ENCODE data around the gene CEACAM21. TPM values are rescaled to one million over a fixed set of nuclear protein-coding genes. Genes with fewer than 3 reads are reported as not detected.

Gene CEACAM21
- total RNA-seq, 1 experiment from 2014 or later = 0.35 TPM

DNA sequence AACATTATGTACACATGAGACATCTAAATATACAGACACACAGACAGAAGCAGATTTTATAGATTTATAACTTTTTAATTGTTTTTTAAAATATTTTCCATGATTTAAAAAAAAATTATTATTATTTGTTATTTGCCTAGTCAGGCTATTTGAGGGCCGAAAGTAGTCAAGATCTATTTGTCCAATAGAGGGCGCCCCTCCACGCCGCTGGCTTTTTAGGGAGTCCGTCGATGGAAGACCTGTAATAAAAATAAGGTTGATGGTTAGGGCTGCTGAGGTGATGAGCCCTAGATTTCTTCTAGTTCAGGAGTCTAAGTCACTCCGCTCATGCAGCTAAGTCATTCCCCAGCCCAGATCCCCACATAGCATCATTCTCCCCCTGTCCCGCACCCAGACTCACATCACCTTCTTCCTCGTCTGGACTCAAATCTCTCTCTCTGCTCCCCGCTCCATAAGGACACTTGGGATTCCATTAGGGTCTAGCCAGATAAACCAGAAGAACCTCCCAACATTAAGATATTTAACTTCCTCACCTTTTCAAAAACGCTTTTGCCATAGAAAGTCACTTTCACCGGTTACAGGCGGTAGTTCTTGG lies 33.9 kb upstream of the CEACAM21 start:
- peaks cover 19% of the 10 kb centered on the region for H3K4me1 Mint-ChIP-seq
- peaks cover 27% of the 10 kb centered on the region for H3K27me3 Mint-ChIP-seq (ENCODE audit: low read depth)
- ChIA-PET CTCF (interaction anchor here (0.6 to 5.0 kb wide), 8 partner anchors 10 to 209 kb away, joined by 3 to 27 read pairs (median 4); no protein-coding TSS in a partner anchor), POLR2A (no interaction called here)
- H3K9me3 Mint-ChIP-seq = no peaks in the 10 kb centered on the region
- ATAC-seq = peak; percentile 55
- TF ChIP-seq CTCF (IDR thresholded peaks at IDR 0.05) (peak; percentile 62), JUN (CRISPR knock-in tag; IDR thresholded peaks at IDR 0.05) (no peak), TEAD4 (CRISPR knock-in tag; IDR thresholded peaks at IDR 0.05) (no peak)
- no peak overlapping the region for H3K27ac Mint-ChIP-seq
- no peak overlapping the region for H3K4me3 Mint-ChIP-seq
- peak; percentile 81 for DNase-seq (ENCODE audit: low spot score)
- no peaks in the 10 kb centered on the region for H3K36me3 Mint-ChIP-seq

DNA sequence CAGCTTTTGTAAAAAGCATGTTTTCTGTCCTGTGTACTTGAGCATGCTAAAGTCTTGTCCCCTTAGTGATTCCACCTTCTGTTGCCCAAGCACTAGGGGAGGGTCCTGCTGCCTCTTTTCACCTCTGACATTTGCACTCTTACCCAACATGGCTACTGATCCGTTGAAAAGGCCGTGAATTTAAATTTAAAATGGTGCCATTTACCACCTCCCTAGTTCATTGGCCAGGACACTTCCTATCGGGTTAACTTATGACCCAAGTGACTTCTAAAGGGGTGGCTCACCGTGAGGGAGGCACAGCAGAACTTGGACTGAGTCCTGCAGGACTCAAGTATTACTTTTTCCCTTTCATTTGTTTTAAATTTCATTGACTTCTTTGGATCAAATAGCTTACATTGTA lies 33.3 kb upstream of the CEACAM21 start:
- CTCF ChIA-PET = interaction anchor here (0.6 to 5.0 kb wide), 8 partner anchors 16 to 209 kb away, joined by 3 to 27 read pairs (median 4); no protein-coding TSS in a partner anchor
- ATAC-seq (no peak), DNase-seq (ENCODE audit: low spot score) (no peak)
- Mint-ChIP-seq H3K36me3 (no peaks in the 10 kb centered on the region), H3K4me1 (peaks cover 22% of the 10 kb centered on the region), H3K27me3 (ENCODE audit: low read depth) (peaks cover 24% of the 10 kb centered on the region), H3K9me3 (no peaks in the 10 kb centered on the region), H3K4me3 (no peak overlapping the region), H3K27ac (no peak overlapping the region)
- POLR2A ChIA-PET = no interaction called here
- TF ChIP-seq CREB1 (CRISPR knock-in tag; IDR thresholded peaks at IDR 0.05) (no peak), ZSCAN18 (CRISPR knock-in tag; IDR thresholded peaks at IDR 0.05) (no peak), NR1H2 (CRISPR knock-in tag; IDR thresholded peaks at IDR 0.05) (no peak), CTCF (IDR thresholded peaks at IDR 0.05) (no peak), GRHL2 (CRISPR knock-in tag; IDR thresholded peaks at IDR 0.05; ENCODE audit: insufficient replicate concordance, severe bottlenecking) (no peak), ZNF232 (CRISPR knock-in tag; IDR thresholded peaks at IDR 0.05) (no peak), E2F4 (CRISPR knock-in tag; IDR thresholded peaks at IDR 0.05; ENCODE audit: borderline replicate concordance, low read depth) (no peak), MXD4 (CRISPR knock-in tag; IDR thresholded peaks at IDR 0.05; ENCODE audit: borderline replicate concordance) (no peak), ETV6 (CRISPR knock-in tag; IDR thresholded peaks at IDR 0.05) (no peak), KAT7 (CRISPR knock-in tag; IDR thresholded peaks at IDR 0.05; ENCODE audit: borderline replicate concordance) (no peak), TP53 (CRISPR knock-in tag; IDR thresholded peaks at IDR 0.05) (no peak), HMGA2 (CRISPR knock-in tag; IDR thresholded peaks at IDR 0.05) (no peak)
- TF ChIP-seq, protein P1, sequence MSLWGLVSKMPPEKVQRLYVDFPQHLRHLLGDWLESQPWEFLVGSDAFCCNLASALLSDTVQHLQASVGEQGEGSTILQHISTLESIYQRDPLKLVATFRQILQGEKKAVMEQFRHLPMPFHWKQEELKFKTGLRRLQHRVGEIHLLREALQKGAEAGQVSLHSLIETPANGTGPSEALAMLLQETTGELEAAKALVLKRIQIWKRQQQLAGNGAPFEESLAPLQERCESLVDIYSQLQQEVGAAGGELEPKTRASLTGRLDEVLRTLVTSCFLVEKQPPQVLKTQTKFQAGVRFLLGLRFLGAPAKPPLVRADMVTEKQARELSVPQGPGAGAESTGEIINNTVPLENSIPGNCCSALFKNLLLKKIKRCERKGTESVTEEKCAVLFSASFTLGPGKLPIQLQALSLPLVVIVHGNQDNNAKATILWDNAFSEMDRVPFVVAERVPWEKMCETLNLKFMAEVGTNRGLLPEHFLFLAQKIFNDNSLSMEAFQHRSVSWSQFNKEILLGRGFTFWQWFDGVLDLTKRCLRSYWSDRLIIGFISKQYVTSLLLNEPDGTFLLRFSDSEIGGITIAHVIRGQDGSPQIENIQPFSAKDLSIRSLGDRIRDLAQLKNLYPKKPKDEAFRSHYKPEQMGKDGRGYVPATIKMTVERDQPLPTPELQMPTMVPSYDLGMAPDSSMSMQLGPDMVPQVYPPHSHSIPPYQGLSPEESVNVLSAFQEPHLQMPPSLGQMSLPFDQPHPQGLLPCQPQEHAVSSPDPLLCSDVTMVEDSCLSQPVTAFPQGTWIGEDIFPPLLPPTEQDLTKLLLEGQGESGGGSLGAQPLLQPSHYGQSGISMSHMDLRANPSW (CRISPR knock-in tag; conservative IDR thresholded peaks at IDR 0.05; ENCODE audit: low read depth) = no peak
- TF ChIP-seq, protein P2, sequence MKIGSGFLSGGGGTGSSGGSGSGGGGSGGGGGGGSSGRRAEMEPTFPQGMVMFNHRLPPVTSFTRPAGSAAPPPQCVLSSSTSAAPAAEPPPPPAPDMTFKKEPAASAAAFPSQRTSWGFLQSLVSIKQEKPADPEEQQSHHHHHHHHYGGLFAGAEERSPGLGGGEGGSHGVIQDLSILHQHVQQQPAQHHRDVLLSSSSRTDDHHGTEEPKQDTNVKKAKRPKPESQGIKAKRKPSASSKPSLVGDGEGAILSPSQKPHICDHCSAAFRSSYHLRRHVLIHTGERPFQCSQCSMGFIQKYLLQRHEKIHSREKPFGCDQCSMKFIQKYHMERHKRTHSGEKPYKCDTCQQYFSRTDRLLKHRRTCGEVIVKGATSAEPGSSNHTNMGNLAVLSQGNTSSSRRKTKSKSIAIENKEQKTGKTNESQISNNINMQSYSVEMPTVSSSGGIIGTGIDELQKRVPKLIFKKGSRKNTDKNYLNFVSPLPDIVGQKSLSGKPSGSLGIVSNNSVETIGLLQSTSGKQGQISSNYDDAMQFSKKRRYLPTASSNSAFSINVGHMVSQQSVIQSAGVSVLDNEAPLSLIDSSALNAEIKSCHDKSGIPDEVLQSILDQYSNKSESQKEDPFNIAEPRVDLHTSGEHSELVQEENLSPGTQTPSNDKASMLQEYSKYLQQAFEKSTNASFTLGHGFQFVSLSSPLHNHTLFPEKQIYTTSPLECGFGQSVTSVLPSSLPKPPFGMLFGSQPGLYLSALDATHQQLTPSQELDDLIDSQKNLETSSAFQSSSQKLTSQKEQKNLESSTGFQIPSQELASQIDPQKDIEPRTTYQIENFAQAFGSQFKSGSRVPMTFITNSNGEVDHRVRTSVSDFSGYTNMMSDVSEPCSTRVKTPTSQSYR (CRISPR knock-in tag; IDR thresholded peaks at IDR 0.05) = no peak
- TF ChIP-seq, protein P3, sequence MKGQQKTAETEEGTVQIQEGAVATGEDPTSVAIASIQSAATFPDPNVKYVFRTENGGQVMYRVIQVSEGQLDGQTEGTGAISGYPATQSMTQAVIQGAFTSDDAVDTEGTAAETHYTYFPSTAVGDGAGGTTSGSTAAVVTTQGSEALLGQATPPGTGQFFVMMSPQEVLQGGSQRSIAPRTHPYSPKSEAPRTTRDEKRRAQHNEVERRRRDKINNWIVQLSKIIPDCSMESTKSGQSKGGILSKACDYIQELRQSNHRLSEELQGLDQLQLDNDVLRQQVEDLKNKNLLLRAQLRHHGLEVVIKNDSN (CRISPR knock-in tag; IDR thresholded peaks at IDR 0.05) = no peak
- TF ChIP-seq, protein P4, sequence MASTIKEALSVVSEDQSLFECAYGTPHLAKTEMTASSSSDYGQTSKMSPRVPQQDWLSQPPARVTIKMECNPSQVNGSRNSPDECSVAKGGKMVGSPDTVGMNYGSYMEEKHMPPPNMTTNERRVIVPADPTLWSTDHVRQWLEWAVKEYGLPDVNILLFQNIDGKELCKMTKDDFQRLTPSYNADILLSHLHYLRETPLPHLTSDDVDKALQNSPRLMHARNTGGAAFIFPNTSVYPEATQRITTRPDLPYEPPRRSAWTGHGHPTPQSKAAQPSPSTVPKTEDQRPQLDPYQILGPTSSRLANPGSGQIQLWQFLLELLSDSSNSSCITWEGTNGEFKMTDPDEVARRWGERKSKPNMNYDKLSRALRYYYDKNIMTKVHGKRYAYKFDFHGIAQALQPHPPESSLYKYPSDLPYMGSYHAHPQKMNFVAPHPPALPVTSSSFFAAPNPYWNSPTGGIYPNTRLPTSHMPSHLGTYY (CRISPR knock-in tag; IDR thresholded peaks at IDR 0.05) = no peak

Data from WTC11 (cell line).